Amygdala (tissue), 56 donors: ENCODE data around the gene WWOX.
"Not testable (repeated sequence)": the region's sequence is repeated elsewhere in the genome, so short reads cannot be mapped to it uniquely, and the experiment has no call there.

Experiments used
- DNase-seq, 56 donors: peaks; one replicate each; lab custom pipeline; 2025; lab: John Stamatoyannopoulos, UW

The WWOX gene

DNA sequence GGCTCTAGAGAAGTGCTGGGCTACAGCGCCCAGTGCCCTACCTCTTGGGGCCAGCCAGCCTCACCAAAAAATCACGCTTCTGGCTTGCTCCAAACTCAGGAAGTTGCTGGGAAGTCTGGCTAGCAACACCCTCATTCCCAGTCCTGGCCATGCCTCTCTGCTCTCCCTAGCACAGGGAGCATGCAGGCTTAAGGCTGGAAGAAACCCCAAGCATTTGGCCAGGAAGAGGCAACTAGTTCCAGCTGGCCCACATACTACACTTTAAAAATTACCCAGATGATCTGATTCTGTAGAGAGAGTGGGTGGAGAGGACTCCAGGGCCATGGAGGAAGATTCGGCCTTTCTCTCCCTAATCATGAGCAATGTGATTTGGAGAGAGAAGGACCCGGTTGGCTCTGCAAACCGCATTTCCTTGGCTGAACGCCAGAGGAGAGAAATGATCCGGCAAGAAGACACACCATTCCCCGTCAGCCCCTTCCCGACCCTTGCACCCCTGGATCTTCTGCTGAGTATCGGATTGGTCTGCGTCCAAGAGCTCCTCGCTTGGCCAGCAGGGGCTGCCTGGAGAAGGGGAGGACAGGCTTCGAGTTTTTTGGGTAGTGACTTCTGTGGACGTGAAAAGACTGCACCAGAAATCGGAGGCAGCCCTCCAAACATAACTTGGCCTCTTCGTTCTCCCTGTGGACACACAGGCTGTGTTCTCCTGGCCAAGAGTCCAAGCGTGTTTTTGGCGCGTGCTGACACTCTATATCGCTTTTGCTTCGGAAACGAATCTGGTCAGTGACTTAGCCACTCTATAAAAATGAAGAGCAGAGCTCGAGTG, 406.3 kb downstream of the WWOX start:
- peak in 40 of 56 donors; percentile 12 to 67 (median 32) for DNase-seq

DNA sequence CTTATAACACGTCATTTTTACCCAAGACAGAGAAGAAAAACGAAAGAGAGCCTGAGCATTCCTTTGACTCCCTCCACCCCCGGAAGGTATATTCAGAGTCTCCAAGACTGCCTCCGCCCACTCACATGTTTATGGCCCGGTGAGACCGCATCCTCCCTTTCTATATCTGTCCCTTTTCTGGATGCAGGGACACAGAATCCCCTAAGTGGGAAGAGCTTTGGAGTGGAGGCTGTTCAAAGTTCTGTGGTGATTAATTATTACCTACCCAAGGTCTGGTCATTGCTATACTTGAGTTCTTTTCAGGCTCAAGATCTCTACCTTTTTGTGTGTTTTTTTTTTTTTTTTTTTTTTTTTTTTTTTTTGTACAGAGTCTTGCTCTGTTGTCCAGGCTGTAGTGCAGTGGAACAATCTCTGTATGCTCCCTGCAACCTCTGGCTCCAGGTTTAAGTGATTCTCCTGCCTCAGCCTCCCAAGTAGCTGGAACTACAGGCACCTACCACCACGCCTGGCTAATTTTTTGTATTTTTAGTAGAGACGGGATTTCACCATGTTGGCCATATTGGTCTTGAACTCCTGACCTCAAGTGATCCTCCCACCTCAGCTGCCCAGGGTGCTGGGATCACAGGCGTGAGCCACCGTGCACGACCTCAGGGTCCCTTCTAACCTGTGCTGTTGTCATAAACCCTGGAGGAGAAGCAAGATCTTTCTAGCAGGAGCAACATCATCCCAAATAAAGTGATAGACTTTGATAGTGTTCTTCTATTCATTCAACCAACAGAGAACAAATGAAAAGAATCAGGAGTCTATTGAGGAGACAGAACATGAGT, 407.1 kb downstream of the WWOX start:
- DNase-seq = no peak

DNA sequence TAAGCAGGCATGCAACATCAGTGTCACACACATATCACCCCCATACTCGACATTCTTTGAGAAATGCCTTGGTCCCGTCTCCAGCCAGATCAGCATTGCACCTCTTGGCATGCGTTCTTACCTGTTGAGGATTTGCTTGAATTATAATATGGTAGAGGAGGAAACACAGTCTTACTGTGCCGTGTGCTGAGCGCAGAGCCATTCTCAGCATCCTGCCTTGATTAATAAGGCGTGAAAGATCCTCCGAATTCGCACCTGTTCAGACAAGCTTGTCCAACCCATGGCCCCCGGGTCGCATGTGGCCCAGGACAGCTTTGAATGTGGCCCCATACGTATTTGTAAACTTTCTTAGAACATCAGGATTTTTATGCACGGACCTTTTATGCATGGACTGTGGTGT, 408.1 kb downstream of the WWOX start:
- no peak for DNase-seq

DNA sequence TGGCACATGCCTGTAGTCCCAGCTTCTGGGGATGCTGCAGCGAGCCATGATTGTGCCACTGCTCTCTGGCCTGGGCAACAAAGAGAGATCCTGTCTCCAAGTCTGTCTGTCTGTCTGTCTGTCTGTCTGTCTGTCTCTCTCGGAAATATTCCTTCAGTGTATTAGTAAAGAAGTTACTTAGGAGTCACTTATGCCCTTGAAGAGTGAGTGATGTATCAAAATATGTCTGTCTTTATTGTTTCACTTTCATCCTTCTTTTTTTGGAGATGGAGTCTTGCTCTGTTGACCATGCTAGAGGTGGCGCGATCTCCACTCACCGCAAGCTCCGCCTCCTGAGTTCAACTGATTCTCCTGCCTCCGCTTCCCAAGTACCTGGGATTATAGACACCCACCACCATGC, 410.5 kb downstream of the WWOX start:
- DNase-seq = no peak

DNA sequence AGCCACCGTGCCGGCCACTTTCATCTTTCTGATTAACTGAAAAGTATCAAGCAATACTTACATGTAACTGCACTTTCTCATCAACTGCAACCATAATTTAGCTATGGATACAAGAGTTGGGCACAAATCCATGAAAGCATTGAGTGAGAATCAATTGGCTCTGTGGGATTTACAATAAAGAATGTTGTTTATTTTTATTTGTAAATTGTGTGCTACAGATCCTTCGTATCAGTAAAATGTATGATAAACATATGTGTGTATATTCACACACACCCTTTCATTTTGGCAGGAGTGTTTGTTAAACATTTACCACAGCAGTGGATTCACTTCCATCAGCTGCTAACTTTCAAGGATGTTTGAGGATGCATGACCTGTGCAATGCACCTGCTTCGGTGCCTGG, 411.0 kb downstream of the WWOX start:
- DNase-seq = no peak

DNA sequence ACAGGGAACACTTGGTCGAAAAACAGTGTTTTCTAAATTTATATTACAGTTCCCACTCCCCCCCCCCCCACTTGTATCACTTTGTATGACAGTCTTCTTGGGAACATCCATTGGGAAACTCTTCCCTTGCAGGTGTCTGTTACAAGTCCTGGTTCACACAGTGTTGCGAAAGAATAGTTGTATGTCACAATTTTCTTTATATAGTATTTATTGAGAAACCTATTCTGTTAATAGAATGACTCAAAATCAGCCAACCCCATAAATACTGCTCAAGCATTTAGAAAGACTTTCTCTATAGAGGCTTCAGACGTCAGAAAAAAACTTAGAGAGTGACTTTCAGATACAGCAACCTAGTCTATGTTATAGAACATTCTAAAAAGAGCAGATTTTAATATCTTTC, 414.4 kb downstream of the WWOX start:
- no peak for DNase-seq

DNA sequence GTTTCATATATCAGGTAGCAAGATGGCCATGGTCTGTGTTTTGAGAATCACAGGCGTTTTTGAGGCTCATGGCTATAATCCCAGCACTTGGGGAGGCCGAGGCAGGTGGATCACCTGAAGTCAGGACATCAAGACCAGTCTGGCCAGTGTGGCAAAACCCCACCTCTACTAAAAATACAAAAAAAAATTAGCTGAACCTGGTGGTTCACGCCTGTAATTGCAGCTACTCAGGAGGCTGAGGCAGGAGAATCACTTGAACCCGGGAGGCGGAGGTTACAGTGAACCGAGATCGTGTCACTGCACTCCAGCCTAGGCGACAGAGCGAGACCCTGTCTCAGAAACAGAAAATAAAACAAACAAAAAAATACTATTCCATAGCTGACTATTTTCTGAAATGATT, 415.4 kb downstream of the WWOX start:
- not testable (repeated sequence) for DNase-seq

DNA sequence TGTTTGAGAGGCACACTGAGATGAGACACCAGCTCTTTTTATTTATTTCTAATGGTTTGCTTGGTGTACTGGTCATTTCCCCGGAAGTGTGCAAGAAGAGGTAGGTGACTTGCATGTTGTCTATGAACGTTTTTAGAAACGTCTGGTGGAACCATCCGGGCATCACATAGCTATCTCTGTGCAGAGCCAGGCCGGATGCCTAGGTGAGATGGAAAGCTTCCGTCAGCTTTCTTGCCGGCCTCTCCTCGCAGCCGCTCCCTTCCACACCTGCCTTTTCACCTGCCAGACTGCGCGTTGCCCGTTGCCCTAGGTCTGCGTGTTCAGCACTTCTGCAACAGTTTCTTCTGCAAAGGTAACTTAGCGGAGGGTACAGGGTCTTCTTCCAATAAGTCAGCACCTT, 416.0 kb downstream of the WWOX start:
- no peak for DNase-seq

DNA sequence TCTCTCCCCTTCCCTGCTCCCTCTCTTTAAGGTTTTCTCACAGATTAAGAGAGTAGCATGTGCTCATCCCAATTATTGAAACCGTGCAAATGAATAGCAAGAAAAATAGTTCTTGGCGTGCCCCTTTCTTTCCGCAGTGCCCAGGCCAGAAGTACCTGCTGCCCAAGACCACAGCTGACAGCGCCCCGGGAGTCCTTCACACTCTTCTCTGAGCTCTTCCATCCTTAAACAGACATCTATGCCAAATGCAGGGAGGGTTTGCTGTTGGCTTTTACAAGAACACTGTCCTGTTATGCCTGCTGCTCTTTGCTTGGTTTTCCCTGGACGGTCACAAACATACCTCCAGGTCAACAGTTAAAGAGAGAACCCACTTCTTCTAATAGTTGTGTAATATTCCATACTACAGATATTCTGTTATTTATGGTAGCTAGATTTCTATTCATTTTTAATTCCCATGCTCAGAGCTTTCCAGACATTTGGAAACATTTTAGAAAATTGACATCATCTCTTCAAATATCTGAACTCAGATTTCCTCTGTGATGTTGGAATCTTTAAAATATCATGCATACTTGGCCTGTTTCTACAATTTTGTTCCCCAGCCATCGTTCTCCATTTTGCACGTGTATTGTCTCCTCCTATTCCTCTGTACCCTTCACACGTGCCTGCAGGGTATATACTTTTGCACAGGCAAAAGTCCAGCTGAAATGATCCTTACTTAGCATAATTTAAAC, 416.7 kb downstream of the WWOX start:
- DNase-seq = no peak

DNA sequence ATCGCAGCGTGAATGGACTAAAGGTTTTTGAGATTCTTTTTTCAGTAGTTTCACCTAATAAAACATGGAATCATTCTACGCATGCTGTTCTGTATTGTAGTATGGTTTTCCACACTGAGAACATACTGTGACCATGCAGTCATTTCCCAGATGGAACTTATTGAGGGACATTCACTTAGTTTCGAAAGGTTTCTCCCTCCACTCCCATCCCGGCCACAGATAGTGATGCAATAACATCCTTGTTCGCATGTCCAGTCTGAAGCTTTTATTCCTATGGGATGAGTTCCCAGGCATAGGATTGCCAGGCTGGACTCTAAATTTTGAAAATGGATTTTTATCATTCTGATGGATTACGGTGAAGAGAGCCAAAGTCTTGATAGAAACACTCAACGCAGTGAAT, 420.4 kb downstream of the WWOX start:
- DNase-seq = no peak

DNA sequence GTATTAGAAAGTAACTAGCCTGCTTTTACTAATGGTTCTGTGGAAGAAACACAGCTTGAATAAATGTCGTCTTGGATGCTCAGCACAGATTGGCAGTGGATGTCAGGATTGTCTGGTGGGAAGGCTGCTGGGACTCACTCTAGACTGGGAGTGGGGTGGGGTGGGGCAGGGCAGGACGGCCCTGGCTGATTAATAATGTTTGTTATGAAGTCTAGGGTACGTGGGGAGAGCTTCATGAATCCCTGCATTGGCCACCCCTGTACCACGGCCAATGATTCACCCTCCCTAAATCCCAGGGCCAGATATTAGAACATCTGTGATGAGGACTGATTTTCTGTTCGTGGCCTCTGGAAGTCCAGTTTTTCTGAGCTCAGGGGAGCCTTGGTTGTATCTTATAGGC, 421.0 kb downstream of the WWOX start:
- DNase-seq = no peak

DNA sequence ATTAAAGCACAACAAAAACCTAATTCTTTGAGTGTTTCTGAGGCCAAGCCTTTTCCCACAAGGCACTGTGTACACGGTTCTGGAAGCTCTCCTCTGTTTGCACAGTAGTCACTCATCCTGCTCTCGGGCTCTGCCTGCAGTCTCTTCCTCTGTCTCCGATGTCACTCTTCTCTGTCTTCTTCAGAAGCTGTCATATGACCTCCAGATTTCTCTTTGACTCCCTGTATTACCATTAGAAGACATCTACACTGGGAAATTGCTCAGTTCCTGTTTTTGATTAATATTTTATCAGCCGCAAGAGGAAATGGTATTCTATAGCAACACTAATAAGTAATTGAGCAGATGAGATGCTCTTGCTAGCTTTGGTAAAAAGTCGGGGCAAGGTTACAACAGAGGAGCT, 422.9 kb downstream of the WWOX start:
- DNase-seq = no peak

DNA sequence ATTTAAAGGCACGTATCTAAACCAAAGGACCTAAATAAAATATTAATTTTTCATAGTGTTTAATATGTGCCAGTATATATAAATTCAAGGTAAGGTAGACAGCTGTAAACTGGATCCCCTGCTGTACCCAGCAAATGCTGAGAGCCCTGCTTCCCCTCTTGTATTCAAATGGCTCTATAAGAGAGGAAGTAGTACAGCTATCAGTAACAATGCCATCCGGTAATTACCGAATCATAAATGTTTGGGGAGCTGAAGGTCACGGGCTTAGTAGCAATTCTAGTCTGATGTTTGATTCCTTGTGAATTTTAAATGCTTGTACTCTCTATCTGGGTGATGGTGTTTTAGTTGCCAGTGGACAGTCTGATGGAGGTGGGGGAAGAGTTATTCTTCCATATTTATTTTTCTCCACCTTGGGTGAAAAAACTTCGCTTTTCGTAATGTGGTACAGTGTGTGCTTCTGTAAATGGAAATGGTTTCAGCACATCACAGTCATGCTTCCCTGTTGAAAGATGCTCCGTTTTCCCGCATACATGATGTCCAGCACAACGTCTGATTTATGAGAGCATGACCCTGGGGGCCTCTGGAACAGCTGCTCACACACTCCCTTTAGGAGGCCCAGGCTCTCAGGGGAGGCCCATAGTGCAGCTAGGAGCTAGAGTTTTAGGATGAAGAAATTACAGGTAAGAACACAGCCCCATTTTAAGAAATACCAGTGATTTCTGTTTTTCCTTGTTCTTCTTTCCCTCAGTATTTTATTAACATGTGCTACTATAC, 423.9 kb downstream of the WWOX start:
- DNase-seq = no peak

DNA sequence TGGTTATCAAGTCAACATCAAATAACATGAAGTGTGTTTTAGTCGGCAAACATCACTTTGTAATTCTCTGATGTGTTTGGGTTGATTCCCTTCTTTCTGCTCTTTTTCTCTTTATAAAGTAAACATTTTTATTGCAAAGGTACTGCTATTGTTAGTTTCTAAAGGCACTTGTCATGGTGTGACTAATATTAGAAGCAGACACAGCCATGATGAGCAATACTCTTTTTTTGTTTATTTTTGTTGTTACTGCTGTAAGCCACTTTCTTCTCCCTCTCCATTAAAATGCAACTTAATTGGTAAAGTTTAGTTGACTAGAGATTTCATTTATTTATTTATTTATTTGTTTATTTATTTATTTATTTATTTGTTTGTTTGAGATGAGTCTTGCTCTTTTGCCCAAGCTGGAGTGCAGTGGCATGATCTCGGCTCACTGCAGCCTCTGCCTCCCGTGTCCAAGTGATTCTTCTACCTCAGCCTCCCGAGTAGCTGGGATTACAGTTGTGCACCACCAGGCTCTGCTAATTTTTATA, 424.7 kb downstream of the WWOX start:
- DNase-seq = no peak

DNA sequence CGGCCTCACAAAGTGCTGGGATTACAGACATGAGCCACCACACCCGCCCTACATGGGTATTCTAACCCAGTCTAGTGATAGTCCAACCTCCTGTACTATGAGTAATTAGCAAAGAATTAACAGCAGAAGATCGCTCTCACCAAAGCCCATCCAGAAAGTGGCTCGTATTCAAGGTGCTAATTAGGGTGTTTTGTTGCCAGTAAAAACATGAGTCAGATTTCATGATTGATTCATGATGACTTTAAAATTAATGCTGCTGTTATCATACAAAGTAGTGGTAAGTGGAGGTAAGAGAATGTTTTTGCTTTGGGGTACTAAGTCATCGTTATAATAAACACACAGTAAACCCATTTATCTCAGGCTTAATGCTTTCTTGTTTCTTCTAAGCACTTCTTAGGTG, 428.8 kb downstream of the WWOX start:
- DNase-seq = no peak

DNA sequence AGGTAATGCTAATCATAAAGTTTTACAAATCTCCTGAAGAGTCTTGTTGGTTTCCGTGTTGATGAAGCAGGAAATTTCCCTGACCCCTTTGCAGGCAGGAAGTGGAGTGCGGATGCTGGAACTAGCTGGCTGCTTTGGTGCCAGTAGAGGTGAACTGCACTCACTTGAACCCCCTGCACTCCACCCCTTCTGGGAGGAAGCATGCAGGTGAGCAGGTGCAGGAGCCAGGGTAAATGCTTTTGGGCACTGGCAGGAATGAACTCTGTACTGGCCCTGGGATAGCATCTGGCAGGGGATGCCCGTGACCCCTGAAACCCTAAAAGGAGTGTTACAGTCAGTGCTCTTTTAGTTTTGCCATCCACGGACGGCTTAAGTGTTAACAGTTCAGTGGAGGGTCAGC, 430.4 kb downstream of the WWOX start:
- DNase-seq = no peak

DNA sequence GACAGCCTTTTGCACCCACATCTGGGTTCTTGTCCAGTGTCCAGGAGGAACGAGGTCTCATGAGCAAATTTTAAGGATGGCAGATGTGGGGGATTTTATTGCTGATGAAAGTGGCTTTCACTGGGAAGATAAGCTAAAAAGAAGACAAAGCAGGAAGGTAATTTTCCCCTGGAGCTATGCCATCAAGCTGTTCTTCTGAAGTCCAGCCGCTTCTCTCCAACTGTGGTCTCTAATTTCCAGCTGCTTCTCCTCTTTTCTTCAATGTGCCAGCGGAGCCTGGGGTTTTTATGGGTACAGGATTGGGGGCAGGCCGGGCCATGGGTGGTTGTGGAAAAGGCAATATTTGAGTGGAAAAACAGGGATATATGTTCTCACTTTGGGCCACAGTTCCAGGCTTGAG, 430.8 kb downstream of the WWOX start:
- DNase-seq = no peak

DNA sequence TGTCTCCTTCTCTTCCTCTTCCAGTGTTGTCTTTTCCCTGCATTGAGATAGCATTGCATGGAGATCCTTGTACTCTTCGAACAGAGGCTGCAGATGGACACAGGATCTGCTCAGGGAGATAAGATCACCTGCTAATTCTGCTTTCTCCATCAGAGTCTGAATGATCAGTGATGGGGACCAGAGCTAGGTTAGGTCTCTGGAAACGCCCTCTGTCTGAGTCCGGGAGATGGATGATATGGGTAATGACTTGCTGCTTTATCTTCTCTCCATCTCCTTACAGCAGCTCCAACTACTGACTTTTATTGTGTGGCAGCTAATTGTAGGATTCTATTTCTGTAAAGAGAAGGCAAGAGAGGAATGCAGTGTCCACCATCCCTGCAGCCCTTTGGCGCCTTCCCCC, 435.6 kb downstream of the WWOX start:
- DNase-seq = no peak

DNA sequence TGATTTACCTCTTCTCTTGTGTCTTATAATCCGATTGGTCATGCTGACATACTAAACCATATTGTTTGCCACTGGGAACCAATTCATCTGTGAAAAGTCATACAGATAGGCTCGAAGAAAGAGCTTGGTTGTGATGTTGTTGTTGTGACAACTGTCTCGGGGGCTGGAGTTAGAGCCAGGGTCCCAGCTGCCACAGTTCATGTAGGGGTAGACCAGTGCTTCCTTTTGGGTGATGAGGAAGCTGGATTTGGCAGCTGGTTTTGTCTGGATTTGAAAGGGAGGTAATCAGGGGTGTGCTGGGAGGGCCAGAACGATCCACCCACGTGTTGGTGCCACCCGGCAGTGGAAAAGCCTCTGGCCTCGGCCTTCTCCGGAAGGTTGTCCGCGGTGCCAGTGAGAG, 438.1 kb downstream of the WWOX start:
- DNase-seq = no peak

DNA sequence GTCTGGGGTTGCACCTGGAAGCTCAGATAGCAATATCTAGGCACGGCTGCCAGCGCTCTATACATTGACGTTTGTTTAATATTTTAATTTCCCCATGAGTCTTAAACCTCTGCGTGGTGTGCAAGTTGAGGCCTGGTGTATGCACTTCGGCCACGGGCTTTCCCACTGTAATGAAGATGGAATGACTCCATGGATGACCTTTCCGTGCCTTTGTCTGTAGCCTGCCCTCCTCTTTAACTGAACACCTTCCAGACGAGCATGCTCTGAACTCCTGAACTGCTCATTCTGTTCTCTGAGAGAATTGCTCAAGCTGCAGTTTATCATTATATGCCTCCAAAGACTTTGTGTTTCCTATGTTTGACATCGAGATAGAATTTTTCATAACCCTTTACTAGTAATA, 438.8 kb downstream of the WWOX start:
- DNase-seq = no peak
